Astrocyte (in vitro differentiated cells and primary cell): ENCODE data around the gene TRERF1. TPM values are rescaled to one million over a fixed set of nuclear protein-coding genes. Genes with fewer than 3 reads are reported as not detected.

Experiments used
- DNase-seq: peaks from one replicate; pipeline ENCODE4 v3.0.0-alpha.2; 2010; ENCODE audit warnings: low read depth
- FAIRE-seq: peaks from 2 replicates; lab custom pipeline; 2011; peaks lifted over from hg19 to GRCh38; lab: Jason Lieb, UNC
- H2AFZ ChIP-seq: 2 replicates; pipeline ENCODE4 v1.6.0; 2012; ENCODE audit warnings: low read depth, low read length, inconsistent platforms
- H3K27ac ChIP-seq: 2 replicates; pipeline ENCODE4 v1.5.1; 2011; ENCODE audit warnings: low read depth, low read length, inconsistent platforms
- H3K27me3 ChIP-seq: 2 replicates; pipeline ENCODE4 v1.6.0; 2011; ENCODE audit warnings: low read length, inconsistent platforms; ENCODE audit not compliant: insufficient read depth
- H3K36me3 ChIP-seq: 2 replicates; pipeline ENCODE4 v1.5.1; 2011; ENCODE audit warnings: low read length, inconsistent platforms; ENCODE audit not compliant: insufficient read depth
- H3K4me1 ChIP-seq: 2 replicates; pipeline ENCODE4 v1.5.1; 2011; ENCODE audit warnings: low read length, inconsistent platforms; ENCODE audit not compliant: insufficient read depth
- H3K4me2 ChIP-seq: 2 replicates; pipeline ENCODE4 v1.6.0; 2012; ENCODE audit warnings: low read length, inconsistent platforms
- H3K4me3 ChIP-seq: 2 replicates; pipeline ENCODE4 v1.5.1; 2011; ENCODE audit warnings: low read depth, mild to moderate bottlenecking, low read length, inconsistent platforms; ENCODE audit not compliant: insufficient read depth
- H3K79me2 ChIP-seq: 2 replicates; pipeline ENCODE4 v1.6.0; 2012; ENCODE audit warnings: mild to moderate bottlenecking, low read length, inconsistent platforms; ENCODE audit not compliant: insufficient read depth
- H3K9ac ChIP-seq: 2 replicates; pipeline ENCODE4 v1.6.0; 2012; ENCODE audit warnings: mild to moderate bottlenecking, low read length, inconsistent platforms
- H3K9me3 ChIP-seq: 2 replicates; pipeline ENCODE4 v1.5.1; 2012; ENCODE audit warnings: low read depth, mild to moderate bottlenecking, low read length, inconsistent platforms; ENCODE audit not compliant: insufficient read depth
- H4K20me1 ChIP-seq: 2 replicates; pipeline ENCODE4 v1.6.0; 2012; ENCODE audit warnings: low read length, inconsistent platforms; ENCODE audit not compliant: insufficient read depth
- H3K27ac Mint-ChIP-seq: one replicate; pipeline ENCODE4 v1.8.0; 2021; ENCODE audit warnings: mild to moderate bottlenecking, mixed read lengths; ENCODE audit not compliant: unreplicated experiment
- H3K27me3 Mint-ChIP-seq: one replicate; pipeline ENCODE4 v1.8.0; 2021; ENCODE audit warnings: low read depth, mixed read lengths; ENCODE audit not compliant: unreplicated experiment
- H3K36me3 Mint-ChIP-seq: one replicate; pipeline ENCODE4 v1.8.0; 2021; ENCODE audit warnings: low read depth, mixed read lengths; ENCODE audit not compliant: unreplicated experiment
- H3K4me1 Mint-ChIP-seq: one replicate; pipeline ENCODE4 v1.8.0; 2021; ENCODE audit warnings: low read depth, mixed read lengths; ENCODE audit not compliant: unreplicated experiment
- H3K4me3 Mint-ChIP-seq: one replicate; pipeline ENCODE4 v1.8.0; 2021; ENCODE audit warnings: mild to moderate bottlenecking, moderate library complexity, mixed read lengths; ENCODE audit not compliant: unreplicated experiment
- H3K9me3 Mint-ChIP-seq: one replicate; pipeline ENCODE4 v1.8.0; 2021; ENCODE audit warnings: mild to moderate bottlenecking, mixed read lengths; ENCODE audit not compliant: unreplicated experiment
- EZH2 ChIP-seq: IDR thresholded peaks from 2 replicates; pipeline ENCODE4 v1.6.1; 2012; ENCODE audit warnings: mild to moderate bottlenecking, low read length, inconsistent platforms; ENCODE audit not compliant: insufficient read depth
- total RNA-seq: library from RNA; stranded (reverse); gene quantifications from 2 replicates; pipeline ENCODE4 v1.2.1, GENCODE V29; 2021
- TF ChIP-seq, protein P1 (sequence below): IDR thresholded peaks from 2 replicates; pipeline ENCODE4 v1.5.1; 2011; ENCODE audit warnings: low read depth, mild to moderate bottlenecking, inconsistent platforms, low read length, moderate library complexity; ENCODE audit not compliant: insufficient read depth

Gene TRERF1
- total RNA-seq, 1 donor from 2014 or later, result 8.6 TPM

- Histone ChIP-seq H3K79me2 (no peaks in the 10 kb centered on the region), H3K4me3 (no peak overlapping the region), H3K9me3 (no peaks in the 10 kb centered on the region), H3K36me3 (peaks cover 11% of the 10 kb centered on the region), H3K4me1 (no peaks in the 10 kb centered on the region), H3K4me2 (no peak overlapping the region), H2AFZ (no peak overlapping the region), H3K27ac (no peak overlapping the region), H4K20me1 (no peaks in the 10 kb centered on the region), H3K9ac (no peak overlapping the region), H3K27me3 (no peaks in the 10 kb centered on the region)
- Mint-ChIP-seq H3K36me3 (peaks cover 20% of the 10 kb centered on the region), H3K27ac (no peak overlapping the region), H3K4me3 (no peak overlapping the region), H3K27me3 (peaks cover 2% of the 10 kb centered on the region), H3K9me3 (no peaks in the 10 kb centered on the region), H3K4me1 (peaks cover 7% of the 10 kb centered on the region)
- no peak for TF ChIP-seq EZH2
- TF ChIP-seq, protein P1, sequence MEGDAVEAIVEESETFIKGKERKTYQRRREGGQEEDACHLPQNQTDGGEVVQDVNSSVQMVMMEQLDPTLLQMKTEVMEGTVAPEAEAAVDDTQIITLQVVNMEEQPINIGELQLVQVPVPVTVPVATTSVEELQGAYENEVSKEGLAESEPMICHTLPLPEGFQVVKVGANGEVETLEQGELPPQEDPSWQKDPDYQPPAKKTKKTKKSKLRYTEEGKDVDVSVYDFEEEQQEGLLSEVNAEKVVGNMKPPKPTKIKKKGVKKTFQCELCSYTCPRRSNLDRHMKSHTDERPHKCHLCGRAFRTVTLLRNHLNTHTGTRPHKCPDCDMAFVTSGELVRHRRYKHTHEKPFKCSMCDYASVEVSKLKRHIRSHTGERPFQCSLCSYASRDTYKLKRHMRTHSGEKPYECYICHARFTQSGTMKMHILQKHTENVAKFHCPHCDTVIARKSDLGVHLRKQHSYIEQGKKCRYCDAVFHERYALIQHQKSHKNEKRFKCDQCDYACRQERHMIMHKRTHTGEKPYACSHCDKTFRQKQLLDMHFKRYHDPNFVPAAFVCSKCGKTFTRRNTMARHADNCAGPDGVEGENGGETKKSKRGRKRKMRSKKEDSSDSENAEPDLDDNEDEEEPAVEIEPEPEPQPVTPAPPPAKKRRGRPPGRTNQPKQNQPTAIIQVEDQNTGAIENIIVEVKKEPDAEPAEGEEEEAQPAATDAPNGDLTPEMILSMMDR, result no peak
- FAIRE-seq (no peak), DNase-seq (no peak)
Measured at GRCh38 chr6:42260396-42260888, 191.3 kb downstream of the TRERF1 start.

DNA sequence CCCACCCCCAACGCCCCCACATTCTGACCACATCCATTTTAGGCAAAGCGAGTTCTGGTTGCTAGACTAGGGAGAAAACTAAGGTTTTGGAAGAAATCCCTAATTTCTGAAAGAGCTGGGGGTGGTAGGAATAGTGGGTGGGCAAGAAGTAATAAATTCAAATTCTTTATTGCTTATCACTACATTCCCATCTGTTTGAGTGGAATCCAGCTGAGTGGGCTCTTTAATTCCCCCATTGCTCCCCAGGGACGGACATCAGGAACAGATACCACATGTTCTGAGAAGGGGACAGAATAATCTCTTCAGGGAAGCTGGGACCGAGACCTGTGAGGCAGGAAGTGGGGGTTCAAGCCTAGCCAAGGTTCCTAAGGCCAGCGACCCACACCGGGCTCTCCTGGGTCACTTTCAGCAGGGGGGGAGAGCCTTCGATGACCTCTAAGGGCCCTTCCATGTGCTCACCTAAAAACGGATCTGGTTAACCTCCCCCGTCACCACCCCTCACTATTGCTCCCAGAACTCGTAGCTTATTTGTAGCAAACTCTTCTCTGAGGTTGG lies 191.8 kb downstream of the TRERF1 start:
- no peak overlapping the region for H3K4me3 ChIP-seq
- no peaks in the 10 kb centered on the region for H3K27me3 ChIP-seq
- H4K20me1 ChIP-seq, result no peaks in the 10 kb centered on the region
- Mint-ChIP-seq H3K9me3 (no peaks in the 10 kb centered on the region), H3K27ac (no peak overlapping the region), H3K36me3 (peaks cover 25% of the 10 kb centered on the region), H3K27me3 (peaks cover 2% of the 10 kb centered on the region), H3K4me3 (no peak overlapping the region), H3K4me1 (peaks cover 7% of the 10 kb centered on the region)
- no peak for TF ChIP-seq EZH2
- TF ChIP-seq, protein P1, result no peak
- H3K36me3 ChIP-seq, result peaks cover 15% of the 10 kb centered on the region
- no peak overlapping the region for H3K9ac ChIP-seq
- H3K4me1 ChIP-seq, result peaks cover 3% of the 10 kb centered on the region
- DNase-seq (no peak), FAIRE-seq (no peak)
- no peak overlapping the region for H3K4me2 ChIP-seq
- no peaks in the 10 kb centered on the region for H3K79me2 ChIP-seq
- no peak overlapping the region for H3K27ac ChIP-seq
- no peak overlapping the region for H2AFZ ChIP-seq
- no peaks in the 10 kb centered on the region for H3K9me3 ChIP-seq

DNA sequence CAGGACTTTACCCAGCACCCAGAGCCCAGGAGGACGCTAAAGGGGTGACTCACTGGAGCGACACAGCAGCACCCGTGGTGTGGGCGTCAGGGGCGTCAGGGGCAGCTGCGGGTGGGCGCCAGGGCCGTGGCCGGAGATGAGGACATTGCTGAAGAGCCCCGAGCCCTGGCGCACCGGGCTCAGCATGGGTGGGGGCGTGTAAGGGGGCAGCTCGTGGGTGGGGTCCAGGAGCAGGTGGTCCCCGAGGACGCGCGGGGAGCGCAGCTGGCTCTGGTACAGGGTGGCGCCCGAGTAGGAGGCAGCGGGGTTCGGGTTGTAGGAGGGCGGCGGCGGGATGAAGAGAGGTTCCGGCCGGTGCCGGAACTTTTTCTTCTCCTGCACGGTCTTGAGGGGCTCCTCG lies 192.4 kb downstream of the TRERF1 start:
- TF ChIP-seq, protein P1, result no peak
- TF ChIP-seq EZH2, result no peak
- no peak overlapping the region for H3K4me3 Mint-ChIP-seq
- H4K20me1 ChIP-seq, result no peaks in the 10 kb centered on the region
- FAIRE-seq (no peak), DNase-seq (no peak)
- H3K9me3 Mint-ChIP-seq, result no peaks in the 10 kb centered on the region
- peaks cover 25% of the 10 kb centered on the region for H3K36me3 Mint-ChIP-seq
- no peak overlapping the region for H3K9ac ChIP-seq
- no peaks in the 10 kb centered on the region for H3K9me3 ChIP-seq
- peaks cover 3% of the 10 kb centered on the region for H3K4me1 ChIP-seq
- H3K27ac ChIP-seq, result no peak overlapping the region
- peaks cover 2% of the 10 kb centered on the region for H3K27me3 Mint-ChIP-seq
- H3K27me3 ChIP-seq, result no peaks in the 10 kb centered on the region
- peaks cover 7% of the 10 kb centered on the region for H3K4me1 Mint-ChIP-seq
- H2AFZ ChIP-seq, result no peak overlapping the region
- no peak overlapping the region for H3K27ac Mint-ChIP-seq
- no peak overlapping the region for H3K4me2 ChIP-seq
- peaks cover 15% of the 10 kb centered on the region for H3K36me3 ChIP-seq
- no peak overlapping the region for H3K4me3 ChIP-seq
- H3K79me2 ChIP-seq, result no peaks in the 10 kb centered on the region
